Astrocyte (in vitro differentiated cells and primary cell): ENCODE data around the gene MINDY3.

Experiments
- CTCF ChIP-seq: IDR thresholded peaks from 2 replicates; pipeline ENCODE4 v1.5.1; 2011; ENCODE audit warnings: low read depth, mild to moderate bottlenecking, inconsistent platforms, low read length, moderate library complexity; ENCODE audit not compliant: insufficient read depth
- EZH2 ChIP-seq: IDR thresholded peaks from 2 replicates; pipeline ENCODE4 v1.6.1; 2012; ENCODE audit warnings: mild to moderate bottlenecking, low read length, inconsistent platforms; ENCODE audit not compliant: insufficient read depth

GRCh38 chr10:15869935-15870334, 9.6 kb upstream of the MINDY3 start:
- TF ChIP-seq CTCF (no peak), EZH2 (no peak)
